ENCODE data around the gene TMEM240.
A peak's percentile ranks its signal among the peaks of the same experiment; 100 is the strongest.

Gene TMEM240

GRCh38 chr1:1550591-1551432 is 10.4 kb upstream of the TMEM240 start:
- H3K27ac ChIP-seq: peak overlapping the region in 1 of 2 donors; percentile 60
- no peak for TF ChIP-seq CTCF (IDR thresholded peaks at IDR 0.05)
- DNase-seq (ENCODE audit: low spot score): no peak
- peak overlapping the region; percentile 31 for H3K4me3 ChIP-seq

- DNase-seq (ENCODE audit: low spot score): no peak
- peak overlapping the region in 1 of 2 donors; percentile 60 for H3K27ac ChIP-seq
- peak overlapping the region; percentile 31 for H3K4me3 ChIP-seq
- no peak for TF ChIP-seq CTCF (IDR thresholded peaks at IDR 0.05)
Observed at GRCh38 chr1:1550087-1550486, 9.7 kb upstream of the TMEM240 start.

GRCh38 chr1:1548591-1548990 is 8.2 kb upstream of the TMEM240 start:
- no peak for DNase-seq (ENCODE audit: low spot score)
- Histone ChIP-seq H3K4me3 (no peak overlapping the region), H3K27ac (no peak overlapping the region)
- no peak for TF ChIP-seq CTCF (IDR thresholded peaks at IDR 0.05)

GRCh38 chr1:1547476-1547875 is 7.1 kb upstream of the TMEM240 start:
- TF ChIP-seq CTCF (IDR thresholded peaks at IDR 0.05): no peak
- Histone ChIP-seq H3K4me3 (no peak overlapping the region), H3K27ac (no peak overlapping the region)
- DNase-seq (ENCODE audit: low spot score): no peak

GRCh38 chr1:1547011-1547410 is 6.6 kb upstream of the TMEM240 start:
- Histone ChIP-seq H3K27ac (no peak overlapping the region), H3K4me3 (no peak overlapping the region)
- no peak for TF ChIP-seq CTCF (IDR thresholded peaks at IDR 0.05)
- no peak for DNase-seq (ENCODE audit: low spot score)

- no peak for DNase-seq (ENCODE audit: low spot score)
- H3K27ac ChIP-seq: no peak overlapping the region
- H3K4me3 ChIP-seq: no peak overlapping the region
- TF ChIP-seq CTCF (IDR thresholded peaks at IDR 0.05): no peak
Observed at GRCh38 chr1:1545946-1546737, 5.7 kb upstream of the TMEM240 start.

Data from coronary artery (tissue), 2 donors.